HPDE6-E6E7 (cell line): ENCODE data around the gene SKP1.
"Not testable (repeated sequence)": the region's sequence is repeated elsewhere in the genome, so short reads cannot be mapped to it uniquely, and the experiment has no call there.

ENCODE experiments used
- DNase-seq: peaks from one replicate; pipeline ENCODE4 v3.0.0; 2011; ENCODE audit warnings: missing footprints; ENCODE audit errors: extremely low spot score

Gene SKP1

GRCh38 chr5:134176511-134177368, at the start of gene SKP1:
TSS of gene SKP1 (minus strand) at chr5:134176950. CDS start at chr5:134174022, 2,928 bp downstream.
- DNase-seq: peak; percentile 70

- peak; percentile 96 for DNase-seq
These were observed 49.2 kb upstream of the SKP1 start, which contains the start of gene PPP2CA for GRCh38 chr5:134225780-134226440. TSS of gene PPP2CA (minus strand) at chr5:134226073. CDS start at chr5:134225861, 212 bp downstream.

- no peak for DNase-seq
These were observed 48.4 kb upstream of the SKP1 start for GRCh38 chr5:134224888-134225779.

- no peak for DNase-seq
These were observed 46.9 kb upstream of the SKP1 start for GRCh38 chr5:134223406-134224248.

GRCh38 chr5:134221690-134222089, 44.9 kb upstream of the SKP1 start:
- DNase-seq: not testable (repeated sequence)

GRCh38 chr5:134215757-134216156, 39.0 kb upstream of the SKP1 start:
- DNase-seq: no peak

GRCh38 chr5:134211263-134212031, 34.7 kb upstream of the SKP1 start:
- DNase-seq: not testable (repeated sequence)

GRCh38 chr5:134209477-134210245, 32.9 kb upstream of the SKP1 start:
- no peak for DNase-seq

- no peak for DNase-seq
These were observed 30.9 kb upstream of the SKP1 start for GRCh38 chr5:134207696-134208095.

- DNase-seq: no peak
These were observed 29.9 kb upstream of the SKP1 start for GRCh38 chr5:134206627-134207160.

GRCh38 chr5:134204575-134204974, 27.8 kb upstream of the SKP1 start:
- no peak for DNase-seq

- DNase-seq: no peak
These were observed 26.9 kb upstream of the SKP1 start for GRCh38 chr5:134203630-134204029.

- no peak for DNase-seq
These were observed 18.9 kb upstream of the SKP1 start for GRCh38 chr5:134195666-134196065.

- no peak for DNase-seq
These were observed 12.3 kb upstream of the SKP1 start for GRCh38 chr5:134189031-134189430.

- no peak for DNase-seq
These were observed 11.3 kb upstream of the SKP1 start for GRCh38 chr5:134188092-134188491.

- DNase-seq: peak; percentile 76
These were observed 7.7 kb upstream of the SKP1 start for GRCh38 chr5:134184155-134185135.

- no peak for DNase-seq
These were observed 6.7 kb upstream of the SKP1 start for GRCh38 chr5:134183481-134183880.

GRCh38 chr5:134178096-134178419, 1.3 kb upstream of the SKP1 start:
- no peak for DNase-seq
